D721Med (cell line): Measurements from ENCODE around the gene EPB41L1.
A peak's percentile ranks its signal among the peaks of the same experiment; 100 is the strongest.

Source experiments
- DNase-seq: peaks from one replicate; pipeline ENCODE4 v3.0.0; 2011; ENCODE audit warnings: low spot score; ENCODE audit not compliant: insufficient read length
- FAIRE-seq: peaks from 2 replicates; lab custom pipeline; 2011; peaks lifted over from hg19 to GRCh38; lab: Jason Lieb, UNC
- CTCF ChIP-seq: IDR thresholded peaks from 2 replicates; pipeline ENCODE4 v1.5.1; 2012; ENCODE audit warnings: mild to moderate bottlenecking, control low read depth; ENCODE audit not compliant: insufficient read depth; ENCODE audit errors: missing control alignments

The EPB41L1 gene

GRCh38 chr20:36214684-36215256 lies 60.2 kb downstream of the EPB41L1 start:
- no peak for FAIRE-seq
- peak; percentile 52 for TF ChIP-seq CTCF
- DNase-seq: no peak

- no peak for FAIRE-seq
- no peak for DNase-seq
Measured at GRCh38 chr20:36215778-36216177, 61.2 kb downstream of the EPB41L1 start.

GRCh38 chr20:36216314-36217025 lies 61.9 kb downstream of the EPB41L1 start:
- FAIRE-seq (no peak), DNase-seq (no peak)
- no peak for TF ChIP-seq CTCF

More at GRCh38 chr20:36215778-36216177, 61.2 kb downstream of the EPB41L1 start:
- no peak for TF ChIP-seq CTCF

GRCh38 chr20:36217226-36217625 lies 62.7 kb downstream of the EPB41L1 start:
- FAIRE-seq (no peak), DNase-seq (no peak)
- TF ChIP-seq CTCF: no peak

- no peak for DNase-seq
- no peak for TF ChIP-seq CTCF
- no peak for FAIRE-seq
Measured at GRCh38 chr20:36218380-36219064, 64.0 kb downstream of the EPB41L1 start.

GRCh38 chr20:36219671-36220220 lies 65.2 kb downstream of the EPB41L1 start:
- no peak for TF ChIP-seq CTCF
- DNase-seq: no peak
- FAIRE-seq: no peak
